ENCODE measurements around the gene MRPL57.
"Not testable (repeated sequence)": the region's sequence is repeated elsewhere in the genome, so short reads cannot be mapped to it uniquely, and the experiment has no call there.

Gene MRPL57

DNA sequence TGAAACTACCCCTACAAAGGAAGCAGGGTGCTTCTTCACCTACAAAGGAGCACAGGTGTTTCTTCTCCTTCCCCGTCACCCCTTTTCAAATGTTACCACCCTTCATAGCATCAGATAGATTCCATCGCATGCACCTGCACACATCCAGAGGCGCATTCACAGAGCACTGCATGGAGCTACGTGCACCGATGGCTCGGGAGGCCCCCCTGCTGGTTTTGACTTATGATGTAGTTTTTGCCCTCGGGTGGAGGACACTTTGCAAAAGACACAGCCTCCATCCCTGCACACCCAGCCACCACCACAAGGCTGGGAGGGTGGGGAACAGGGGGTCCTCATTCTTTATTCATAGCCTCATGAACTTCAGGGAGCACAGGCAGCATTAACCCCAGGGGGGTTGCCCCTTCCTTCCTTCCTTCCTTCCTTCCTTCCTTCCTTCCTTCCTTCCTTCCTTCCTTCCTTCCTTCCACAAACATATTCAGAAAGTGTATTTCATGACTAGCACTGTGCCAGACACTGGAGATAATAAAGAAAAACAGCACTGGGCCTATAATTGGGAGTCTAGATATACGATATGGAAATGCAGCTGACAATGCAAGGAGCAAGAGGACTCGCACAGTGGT is 21.3 kb downstream of the MRPL57 start:
- not testable (repeated sequence) for DNase-seq

DNA sequence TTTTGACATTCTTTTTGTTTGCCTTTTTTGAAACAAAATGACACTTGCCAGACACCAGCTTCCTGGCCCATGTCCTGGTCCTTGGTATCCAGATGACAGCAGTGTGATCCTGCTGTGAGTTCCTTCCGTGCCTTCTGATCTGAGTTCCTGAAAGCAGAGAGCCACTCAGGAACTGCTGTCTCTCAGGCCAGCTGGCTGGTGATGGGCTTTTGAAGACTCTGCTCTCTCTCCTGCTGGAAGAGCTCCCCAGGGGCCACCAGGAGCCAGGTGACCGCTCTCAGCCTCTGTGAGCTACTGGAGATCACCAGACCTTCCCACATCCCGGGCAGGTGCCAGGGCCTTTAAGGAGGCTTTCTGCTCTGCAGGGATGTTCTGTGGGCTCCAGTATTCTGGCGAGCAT is 21.9 kb downstream of the MRPL57 start:
- not testable (repeated sequence) for DNase-seq

DNA sequence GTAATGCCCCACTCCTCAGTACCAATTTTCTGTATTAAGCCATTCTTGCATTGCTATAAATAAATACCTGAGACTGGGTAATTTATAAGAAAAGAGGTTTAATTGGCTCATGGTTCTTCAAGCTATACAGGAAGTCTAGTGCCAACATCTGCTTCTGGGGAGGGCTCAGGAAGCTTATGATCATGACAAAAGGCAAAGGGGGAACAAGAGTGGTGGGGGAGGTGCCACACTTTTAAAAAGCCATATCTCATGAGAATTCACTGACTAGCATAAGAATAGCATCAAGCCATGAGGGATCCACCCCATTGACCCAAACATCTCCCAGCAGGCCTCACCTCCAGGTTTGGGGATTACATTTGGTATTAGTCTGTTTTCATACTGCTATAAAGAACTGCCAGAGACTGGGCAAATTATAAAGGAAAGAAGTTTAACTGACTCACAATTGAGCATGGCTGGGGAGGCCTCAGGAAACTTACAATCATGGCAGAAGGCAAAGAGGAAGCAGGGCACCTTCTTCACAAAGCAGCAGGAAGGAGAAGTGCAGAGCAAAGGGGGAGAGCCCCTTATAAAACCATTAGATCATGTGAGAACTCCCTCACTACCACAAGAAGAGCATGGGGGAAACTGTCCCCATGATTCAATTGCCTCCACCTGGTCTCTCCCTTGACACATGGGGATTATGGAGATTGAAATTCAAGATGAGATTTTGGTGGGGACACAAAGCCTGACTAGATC is 25.2 kb downstream of the MRPL57 start:
- not testable (repeated sequence) for DNase-seq

DNA sequence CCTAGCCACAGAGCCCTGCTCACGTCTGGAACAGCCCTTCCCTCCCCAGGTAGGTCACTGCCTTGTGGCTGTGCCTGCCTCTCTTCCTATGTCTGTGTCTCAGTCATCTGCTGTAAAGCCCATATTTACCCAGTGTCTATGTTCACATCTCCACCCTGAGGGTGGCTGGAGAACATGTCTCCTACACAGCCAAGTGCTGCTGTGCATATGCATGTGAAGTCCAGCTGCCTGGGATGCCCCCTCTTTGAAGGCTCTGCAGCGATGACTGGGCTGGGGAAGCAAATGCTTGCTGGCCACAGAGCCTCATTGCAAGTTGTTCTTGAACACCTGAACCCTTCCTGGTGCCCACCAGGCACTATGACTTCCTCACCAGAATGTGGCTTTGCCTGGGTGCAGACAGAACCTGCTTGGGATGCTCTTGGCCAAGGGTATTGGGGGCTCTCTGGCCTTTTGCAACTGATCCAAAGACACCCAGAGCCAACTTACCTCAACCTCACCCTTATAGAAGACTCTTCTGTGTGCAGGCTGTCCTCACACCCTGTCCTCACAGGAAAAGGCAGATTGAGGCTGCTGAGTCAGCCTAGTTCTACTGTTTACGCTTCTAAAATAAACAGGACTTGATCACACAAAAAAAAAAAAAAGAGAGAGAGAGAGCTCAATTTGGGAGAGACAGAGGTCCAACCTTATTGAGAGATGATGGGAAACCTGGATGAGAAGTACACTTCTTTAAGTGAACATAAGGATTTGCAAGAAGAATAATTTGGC is 26.5 kb downstream of the MRPL57 start:
- no peak for DNase-seq

DNA sequence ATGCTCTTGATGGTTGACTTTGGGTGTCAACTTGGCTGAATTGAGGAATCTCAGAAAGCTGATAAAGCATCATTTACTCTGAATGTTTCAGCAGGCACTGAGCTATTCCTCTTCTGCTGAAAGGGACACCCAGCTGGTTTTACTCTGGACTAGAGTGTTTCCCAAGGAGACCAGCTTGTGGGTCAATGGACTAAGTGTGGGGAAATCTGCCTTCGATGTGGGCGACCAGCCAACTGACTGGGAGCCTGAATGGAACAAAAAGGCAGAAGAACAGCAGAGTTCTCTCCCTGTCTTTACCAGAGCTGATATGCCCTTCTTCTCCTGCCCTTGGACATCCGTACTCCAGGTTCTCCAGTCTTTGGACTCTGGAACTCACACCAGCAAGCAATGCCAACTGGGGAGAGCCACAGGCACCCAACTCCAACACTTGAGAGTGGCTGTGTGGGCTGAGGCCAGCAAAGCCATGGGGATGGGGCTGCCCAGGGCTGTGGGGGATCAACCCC is 32.2 kb downstream of the MRPL57 start:
- DNase-seq, result no peak

DNA sequence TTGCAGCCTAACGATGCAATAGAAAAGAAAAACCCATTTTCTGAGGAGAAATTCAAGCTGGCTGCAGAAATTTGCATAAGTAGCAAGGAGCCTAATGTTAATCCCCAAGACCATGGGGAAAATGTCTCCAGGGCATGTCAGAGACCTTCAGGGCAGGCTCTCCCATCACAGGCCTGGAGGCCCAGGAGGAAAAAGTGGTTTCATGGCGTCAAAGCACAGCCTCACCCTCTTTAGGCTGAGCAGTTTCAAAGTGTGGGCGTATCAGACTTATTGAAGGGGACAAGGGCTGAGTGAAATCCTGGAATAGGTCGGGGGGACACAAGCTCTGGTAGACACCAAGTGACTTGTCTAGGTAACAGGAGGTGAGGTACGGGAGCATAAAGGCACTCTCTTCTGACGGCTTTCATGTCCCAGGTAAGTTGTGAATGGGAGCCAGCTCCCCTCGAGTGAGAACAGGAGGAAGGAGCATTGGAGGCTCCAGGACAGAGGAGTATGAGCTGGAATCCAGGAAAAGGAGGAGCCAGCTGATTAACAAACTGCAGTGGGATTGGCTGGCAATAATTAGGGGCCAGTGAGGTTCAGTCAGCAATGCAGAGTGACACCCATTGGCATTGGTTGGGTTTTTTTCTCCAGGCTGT is 35.8 kb downstream of the MRPL57 start:
- DNase-seq, result no peak

DNA sequence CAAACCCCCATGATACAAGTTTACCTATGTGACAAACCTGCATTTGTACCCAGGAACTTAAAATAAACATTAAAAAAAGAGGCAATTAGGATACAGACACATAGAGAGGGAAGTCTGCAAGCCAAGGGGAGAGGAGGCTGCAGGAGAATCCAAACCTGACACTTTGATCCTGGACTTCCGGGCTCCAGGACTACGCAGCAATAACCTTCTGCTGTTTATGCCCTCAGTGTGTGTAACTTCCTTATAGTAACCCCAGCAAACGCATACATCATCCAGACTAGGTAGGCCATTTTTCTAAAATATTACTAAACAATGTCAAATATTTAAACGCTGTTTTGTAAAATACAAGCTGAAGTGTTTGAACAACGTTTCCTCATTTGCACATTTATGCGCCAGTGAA is 39.0 kb downstream of the MRPL57 start:
- not testable (repeated sequence) for DNase-seq

DNA sequence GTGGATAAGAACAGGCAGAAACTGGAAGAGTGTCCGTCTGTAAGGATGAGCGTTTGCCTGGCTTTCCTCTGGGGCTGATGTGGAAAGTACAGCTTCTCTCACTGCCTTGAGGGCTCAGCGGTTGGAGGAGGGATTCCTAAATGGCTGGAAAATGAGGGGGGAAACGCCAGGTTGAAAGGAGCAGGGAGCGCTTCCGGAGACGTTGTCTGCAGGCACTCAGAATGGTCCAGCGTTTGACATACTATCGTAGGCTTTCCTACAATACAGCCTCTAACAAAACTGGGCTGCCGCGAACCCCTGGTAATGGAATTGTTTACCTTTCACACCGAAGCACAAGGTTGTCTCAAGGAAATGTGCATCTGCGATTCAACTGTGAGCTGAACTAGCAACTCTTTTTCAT is 39.9 kb downstream of the MRPL57 start:
- no peak for DNase-seq

DNA sequence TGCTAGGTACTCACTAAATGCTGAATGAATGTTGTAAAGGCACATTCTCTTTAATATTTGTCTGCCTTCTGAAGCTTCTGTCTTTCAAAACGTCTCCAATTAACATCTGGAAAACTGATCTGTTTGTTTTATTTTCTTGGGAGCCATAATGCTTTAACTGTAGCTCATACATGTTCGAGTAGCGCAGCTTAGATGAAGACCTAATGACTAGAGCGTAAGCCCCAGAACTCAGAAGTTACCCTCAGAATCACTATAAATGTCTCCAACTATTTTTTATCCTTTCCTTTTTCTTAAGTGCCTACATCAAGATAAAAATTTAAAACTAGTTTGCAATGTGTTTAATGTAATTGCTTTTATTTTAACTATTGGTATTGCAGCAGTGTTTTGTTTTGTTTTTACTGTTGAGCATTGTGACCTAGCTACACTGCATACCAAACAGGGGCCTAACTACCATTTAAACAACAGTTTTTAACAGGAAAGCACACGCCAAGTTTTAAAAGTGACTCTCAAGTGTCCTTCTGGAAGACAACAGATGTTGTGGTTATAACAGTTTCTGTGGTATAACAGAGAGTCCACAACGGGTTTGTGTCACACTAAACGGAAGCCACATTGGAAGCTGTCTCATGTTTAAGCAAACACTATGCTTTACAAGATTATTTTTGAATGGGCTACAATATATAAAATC is 42.0 kb downstream of the MRPL57 start:
- peak; percentile 53 for DNase-seq

DNA sequence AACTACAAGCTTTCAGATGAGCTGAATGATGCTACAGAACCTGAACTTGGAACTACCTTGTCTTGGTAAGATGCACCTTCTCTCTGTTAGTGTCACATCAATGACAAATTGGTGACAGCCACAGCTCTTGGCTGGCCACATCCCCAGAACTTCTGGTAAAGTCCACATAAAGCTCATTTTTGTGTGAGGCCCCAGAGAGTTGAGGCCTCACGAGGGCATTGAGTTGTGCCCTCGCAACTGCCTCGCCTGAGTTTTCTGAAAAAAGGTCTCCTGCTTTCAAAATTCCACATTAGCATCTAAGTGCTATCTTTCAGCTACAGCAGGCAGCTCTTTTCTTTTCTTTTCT is 42.6 kb downstream of the MRPL57 start:
- no peak for DNase-seq

DNA sequence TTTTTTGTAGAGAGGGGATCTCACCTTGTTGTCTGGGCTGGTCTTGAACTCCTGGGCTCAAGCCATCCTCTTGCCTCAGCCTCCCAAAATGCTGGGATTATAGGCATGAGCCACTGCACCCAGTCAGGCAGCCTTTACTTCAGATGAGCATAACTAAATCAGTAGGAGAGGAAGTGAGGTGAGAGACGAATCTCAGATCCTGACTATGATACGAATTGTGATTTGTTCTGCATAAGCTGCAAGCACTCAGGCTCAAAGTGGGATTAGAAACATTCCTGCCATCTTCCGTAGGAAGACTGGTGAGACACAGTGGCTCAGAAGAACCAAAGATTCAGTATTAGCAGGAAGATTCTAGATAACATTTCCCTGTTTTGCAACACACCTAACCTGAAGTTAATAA is 43.3 kb downstream of the MRPL57 start:
- DNase-seq, result not testable (repeated sequence)

DNA sequence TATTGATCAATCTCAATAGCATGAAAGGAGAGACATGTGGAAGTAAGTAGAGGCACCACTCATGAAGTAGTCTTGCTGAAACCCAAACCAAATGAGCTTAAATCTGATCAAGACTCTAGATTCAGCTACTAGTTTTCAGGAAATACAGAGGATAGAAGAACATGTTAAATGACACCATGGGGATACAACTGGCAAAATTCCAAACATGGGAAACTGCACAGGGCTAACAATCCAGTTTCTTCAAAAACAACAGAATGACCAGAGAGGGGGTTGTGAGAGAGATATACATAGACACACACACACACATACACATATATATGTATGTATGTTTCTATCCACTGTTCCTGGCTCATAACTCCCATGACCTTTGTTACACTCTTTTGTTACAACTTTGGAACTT is 44.8 kb downstream of the MRPL57 start:
- no peak for DNase-seq

DNA sequence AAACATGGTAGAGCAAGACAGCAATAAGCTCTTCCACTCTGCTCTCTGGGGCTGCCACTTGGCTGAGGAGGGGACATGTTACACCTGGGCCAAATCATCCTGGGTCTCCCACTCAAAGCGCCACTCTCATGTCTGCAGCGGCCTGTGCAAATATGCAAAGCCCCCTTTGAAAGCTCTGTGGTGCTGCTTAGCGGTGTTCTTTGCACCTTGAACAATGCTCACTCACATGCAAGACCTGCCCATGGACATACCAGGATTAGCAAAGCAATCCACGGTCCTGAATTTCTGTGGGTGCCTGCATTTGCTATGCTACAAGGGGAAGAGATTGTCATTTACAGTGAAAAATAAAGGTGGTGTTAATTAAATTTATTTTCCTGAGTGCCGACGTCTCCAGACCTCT is 48.6 kb downstream of the MRPL57 start:
- no peak for DNase-seq

DNA sequence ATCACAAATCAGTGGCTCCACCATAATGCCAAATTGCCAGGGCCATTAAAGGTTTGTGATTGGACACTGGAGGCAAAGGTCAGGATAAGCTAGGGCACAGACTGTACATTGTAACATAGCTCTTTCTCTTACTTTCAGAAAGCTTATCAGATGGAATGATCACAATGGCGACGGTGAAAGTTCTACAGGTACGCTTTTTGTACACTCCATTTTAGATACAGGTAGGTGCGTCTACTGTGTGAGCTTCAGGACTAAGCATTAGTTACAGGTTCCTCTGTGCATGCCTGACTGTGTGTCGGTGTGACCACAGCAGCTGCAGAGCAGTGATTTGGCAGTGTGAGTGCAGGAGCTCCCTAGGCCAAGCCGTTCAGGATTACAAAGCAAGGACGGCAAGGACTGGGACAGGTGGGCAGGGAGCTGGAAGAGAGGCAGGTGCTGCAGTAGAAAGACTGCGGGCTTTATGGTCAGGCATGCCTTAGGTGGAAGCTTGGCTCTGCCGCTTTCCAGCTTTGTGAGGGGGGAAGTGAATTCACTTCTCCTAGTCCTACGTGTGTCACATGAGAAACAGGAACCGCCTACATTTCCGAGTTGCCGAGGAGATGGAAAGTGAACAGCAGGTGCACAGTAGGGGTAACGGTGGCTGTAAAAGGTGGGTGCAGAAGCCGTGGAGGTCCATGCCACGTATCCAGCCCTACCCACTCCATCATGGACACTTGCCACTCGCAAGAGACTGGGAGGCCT is 49.6 kb downstream of the MRPL57 start:
- DNase-seq, result no peak

DNA sequence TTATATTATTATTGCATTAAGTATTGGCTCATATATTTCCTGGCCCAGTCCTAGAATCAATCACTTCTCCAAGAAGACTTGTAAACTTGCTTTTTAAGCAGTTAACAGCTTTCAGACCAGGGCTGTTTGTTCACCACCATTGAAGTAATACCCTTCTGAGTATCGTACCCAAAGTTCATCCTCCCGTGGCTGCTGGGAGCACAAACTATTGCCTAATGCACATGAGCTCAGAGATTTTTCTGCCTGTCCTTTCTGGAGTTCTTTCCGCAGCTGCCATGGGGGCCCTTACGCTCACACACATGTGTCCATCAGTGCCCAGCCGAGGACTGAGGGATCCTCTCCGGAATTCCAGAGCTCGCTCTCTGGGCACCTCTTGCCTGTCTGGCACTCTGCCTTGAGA is 51.5 kb downstream of the MRPL57 start:
- DNase-seq, result no peak
